AG04450 (cell line): ENCODE measurements around the gene MYO5B. TPM values are rescaled to one million over a fixed set of nuclear protein-coding genes. Genes with fewer than 3 reads are reported as not detected.

Source experiments
- CTCF ChIA-PET: fragments of 300-600, 350-600 bp; formaldehyde crosslinking; extraction: SDS; loops from one replicate; lab custom pipeline; 2022; ENCODE audit warnings: antibody characterized with exemption, inconsistent platforms; lab: Charles Lee
- POLR2A ChIA-PET: fragments of 350-600 bp; formaldehyde crosslinking; extraction: SDS; loops from one replicate; lab custom pipeline; 2021; ENCODE audit warnings: antibody characterized with exemption, inconsistent platforms; lab: Yijun Ruan, JAX
- DNase-seq: peaks from one replicate; pipeline ENCODE4 v3.0.0-alpha.2; 2011; ENCODE audit warnings: low read depth, low spot score
- H3K27ac ChIP-seq: one replicate; pipeline ENCODE4 v1.5.1; 2012; ENCODE audit warnings: low read depth, low read length, control low read depth
- H3K27me3 ChIP-seq: one replicate; pipeline ENCODE4 v1.6.0; 2012; ENCODE audit warnings: low read length; ENCODE audit not compliant: control insufficient read depth, insufficient read depth
- H3K4me3 ChIP-seq: 2 replicates; pipeline ENCODE4 v1.5.1; 2011; ENCODE audit warnings: mild to moderate bottlenecking, low read depth, low read length, control low read depth
- H3K9me3 ChIP-seq: 2 replicates; pipeline ENCODE4 v1.5.1; 2012; ENCODE audit warnings: low read length; ENCODE audit not compliant: control insufficient read depth, insufficient read depth
- CTCF ChIP-seq: IDR thresholded peaks from 2 replicates; pipeline ENCODE4 v1.5.1; 2011; ENCODE audit warnings: low read depth, low read length, control low read depth, inconsistent platforms
- polyA plus RNA-seq: library from polyadenylated mRNA; depleted of rRNA; stranded (reverse); fragments of >200 nt; gene quantifications from 2 replicates; pipeline ENCODE4 v1.2.3, GENCODE V29; 2011

The MYO5B gene
- polyA plus RNA-seq, 1 experiment = 0.32 TPM

- H3K27ac ChIP-seq = no peak overlapping the region
- POLR2A ChIA-PET = no interaction called here
- no peak for DNase-seq
- peaks cover 2% of the 10 kb centered on the region for H3K27me3 ChIP-seq
- no peak for TF ChIP-seq CTCF
- H3K4me3 ChIP-seq = no peak overlapping the region
- CTCF ChIA-PET = no interaction called here
- H3K9me3 ChIP-seq = no peaks in the 10 kb centered on the region
These were observed 134.1 kb downstream of the MYO5B start for GRCh38 chr18:50060822-50061221.

- Histone ChIP-seq H3K9me3 (no peaks in the 10 kb centered on the region), H3K27me3 (no peaks in the 10 kb centered on the region), H3K4me3 (no peak overlapping the region), H3K27ac (no peak overlapping the region)
- DNase-seq = no peak
- ChIA-PET POLR2A (no interaction called here), CTCF (no interaction called here)
- no peak for TF ChIP-seq CTCF
These were observed 136.2 kb downstream of the MYO5B start for GRCh38 chr18:50058731-50059130.

GRCh38 chr18:50057009-50057408 lies 137.9 kb downstream of the MYO5B start:
- TF ChIP-seq CTCF = no peak
- no peak overlapping the region for H3K4me3 ChIP-seq
- DNase-seq = no peak
- H3K9me3 ChIP-seq = no peaks in the 10 kb centered on the region
- no peak overlapping the region for H3K27ac ChIP-seq
- ChIA-PET POLR2A (no interaction called here), CTCF (interaction anchor here (1.3 kb wide), 1 partner anchor 300 kb away, joined by 3 read pairs; no protein-coding TSS in a partner anchor)
- no peaks in the 10 kb centered on the region for H3K27me3 ChIP-seq

- Histone ChIP-seq H3K4me3 (no peak overlapping the region), H3K9me3 (no peaks in the 10 kb centered on the region), H3K27ac (no peak overlapping the region), H3K27me3 (no peaks in the 10 kb centered on the region)
- POLR2A ChIA-PET = no interaction called here
- no peak for DNase-seq
- CTCF ChIA-PET = no interaction called here
- TF ChIP-seq CTCF = no peak
These were observed 138.8 kb downstream of the MYO5B start for GRCh38 chr18:50056185-50056584.

GRCh38 chr18:50055488-50055887 lies 139.5 kb downstream of the MYO5B start:
- no peak overlapping the region for H3K4me3 ChIP-seq
- H3K27ac ChIP-seq = no peak overlapping the region
- no peaks in the 10 kb centered on the region for H3K27me3 ChIP-seq
- CTCF ChIA-PET = no interaction called here
- no peak for DNase-seq
- no peak for TF ChIP-seq CTCF
- POLR2A ChIA-PET = no interaction called here
- H3K9me3 ChIP-seq = no peaks in the 10 kb centered on the region
